Smooth muscle cell (in vitro differentiated cells): ENCODE data around the gene RHOBTB3. TPM values are rescaled to one million over a fixed set of nuclear protein-coding genes. Genes with fewer than 3 reads are reported as not detected.
"Not testable (repeated sequence)": the region's sequence is repeated elsewhere in the genome, so short reads cannot be mapped to it uniquely, and the experiment has no call there.

Experiments used
- DNase-seq: peaks from one replicate; lab custom pipeline; 2025; ENCODE audit not compliant: unreplicated experiment; lab: John Stamatoyannopoulos, UW
- H2AFZ ChIP-seq: fragments of 200-600 bp; sonication (generic); 2 replicates; pipeline ENCODE4 v1.6.0; 2016; ENCODE audit warnings: antibody characterized with exemption, low read depth, mild to moderate bottlenecking
- H3F3A ChIP-seq: fragments of 200-600 bp; sonication (generic); 2 replicates; pipeline ENCODE4 v1.6.0; 2017; ENCODE audit warnings: antibody characterized with exemption, low read depth
- H3K27ac ChIP-seq: fragments of 200-600 bp; sonication (generic); 2 replicates; pipeline ENCODE4 v1.5.1; 2016; ENCODE audit warnings: low read depth, mild to moderate bottlenecking
- H3K27me3 ChIP-seq: fragments of 200-600 bp; sonication (generic); 2 replicates; pipeline ENCODE4 v1.6.1; 2016; ENCODE audit warnings: low read depth, mild to moderate bottlenecking
- H3K36me3 ChIP-seq: fragments of 200-600 bp; sonication (generic); 2 replicates; pipeline ENCODE4 v1.5.1; 2016; ENCODE audit warnings: low read depth
- H3K4me1 ChIP-seq: fragments of 200-600 bp; sonication (generic); 2 replicates; pipeline ENCODE4 v1.5.1; 2016; ENCODE audit warnings: low read depth
- H3K4me2 ChIP-seq: fragments of 200-600 bp; sonication (generic); 2 replicates; pipeline ENCODE4 v1.6.0; 2016; ENCODE audit warnings: mild to moderate bottlenecking
- H3K4me3 ChIP-seq: fragments of 200-600 bp; sonication (generic); 2 replicates; pipeline ENCODE4 v1.5.1; 2016; ENCODE audit warnings: mild to moderate bottlenecking
- H3K79me2 ChIP-seq: fragments of 200-600 bp; sonication (generic); 2 replicates; pipeline ENCODE4 v1.6.0; 2016; ENCODE audit warnings: low read depth, mild to moderate bottlenecking
- H3K9ac ChIP-seq: fragments of 200-600 bp; sonication (generic); 2 replicates; pipeline ENCODE4 v1.6.0; 2016; ENCODE audit warnings: low read depth
- H3K9me3 ChIP-seq: fragments of 200-600 bp; sonication (generic); replicated peaks from 2 replicates; pipeline ENCODE4 v1.5.1; 2016; ENCODE audit warnings: low read depth
- H4K20me1 ChIP-seq: fragments of 200-600 bp; sonication (generic); 2 replicates; pipeline ENCODE4 v1.6.0; 2016; ENCODE audit warnings: low read depth
- WGBS: methylation state at CpG from one replicate; pipeline ENCODE4 v1.1.7; 2016; ENCODE audit warnings: low lambda C conversion rate; 5-methylcytosine and 5-hydroxymethylcytosine counted together
- polyA plus RNA-seq: library from polyadenylated mRNA; unstranded; fragments of >200 nt; fragmentation: Nextera tagmentation; extraction: Ambion mirVana; gene quantifications from 2 replicates; pipeline ENCODE4 v1.2.1, GENCODE V29; 2016
- total RNA-seq: library from RNA; depleted of rRNA; stranded (reverse); fragments of >200 nt; gene quantifications from 2 replicates; pipeline ENCODE4 v1.2.3, GENCODE V29; 2014
- TF ChIP-seq, protein P1 (sequence below): fragments of 200-600 bp; sonication (generic); IDR thresholded peaks from 2 replicates; pipeline ENCODE4 v1.5.1; 2017; ENCODE audit warnings: borderline replicate concordance, mild to moderate bottlenecking, antibody characterized with exemption; ENCODE audit not compliant: insufficient read depth, poor library complexity, severe bottlenecking

Gene RHOBTB3
- total and polyA plus RNA-seq, 2 experiments from 2014 or later, result 127 to 213 TPM

DNA sequence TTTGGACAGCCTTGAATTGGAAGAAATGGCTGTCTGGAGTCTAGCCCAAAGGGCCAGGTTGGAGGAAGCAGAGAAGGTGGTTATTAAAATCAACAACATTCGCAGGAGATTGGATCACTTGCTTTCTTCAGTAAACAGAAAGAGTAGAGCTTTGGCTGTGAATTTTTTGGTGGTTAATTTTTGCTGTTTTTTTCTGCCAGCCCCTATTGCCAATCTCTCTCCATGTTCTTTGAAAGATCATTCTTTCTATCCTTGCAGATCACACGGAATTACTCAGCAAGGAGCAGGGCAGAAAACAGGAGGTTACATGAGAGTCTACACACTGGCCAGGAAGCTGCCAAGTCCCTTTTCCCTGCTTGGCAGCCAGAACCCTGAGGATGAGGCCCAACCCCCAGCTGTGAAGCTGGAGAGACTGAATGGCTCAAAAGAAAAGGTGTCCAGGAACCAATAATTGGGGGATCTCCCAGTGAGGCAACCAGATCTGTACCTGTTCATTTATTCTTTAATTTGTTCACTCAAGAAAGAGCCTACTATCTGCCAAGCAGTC is 78.4 kb downstream of the RHOBTB3 start:
- no peak overlapping the region for H3K9ac ChIP-seq
- H3K9me3 ChIP-seq, result no peaks in the 10 kb centered on the region
- H3K4me1 ChIP-seq, result peaks cover 19% of the 10 kb centered on the region
- WGBS, result 64% methylated on average over 2 of the region's 2 CpGs
- peaks cover 24% of the 10 kb centered on the region for H3F3A ChIP-seq
- no peaks in the 10 kb centered on the region for H3K27me3 ChIP-seq
- no peaks in the 10 kb centered on the region for H3K36me3 ChIP-seq
- H2AFZ ChIP-seq, result no peak overlapping the region
- H4K20me1 ChIP-seq, result no peaks in the 10 kb centered on the region
- peak overlapping the region; percentile 76 for H3K4me2 ChIP-seq
- peak overlapping the region; percentile 77 for H3K27ac ChIP-seq
- no peak overlapping the region for H3K4me3 ChIP-seq
- no peaks in the 10 kb centered on the region for H3K79me2 ChIP-seq
- TF ChIP-seq, protein P1, sequence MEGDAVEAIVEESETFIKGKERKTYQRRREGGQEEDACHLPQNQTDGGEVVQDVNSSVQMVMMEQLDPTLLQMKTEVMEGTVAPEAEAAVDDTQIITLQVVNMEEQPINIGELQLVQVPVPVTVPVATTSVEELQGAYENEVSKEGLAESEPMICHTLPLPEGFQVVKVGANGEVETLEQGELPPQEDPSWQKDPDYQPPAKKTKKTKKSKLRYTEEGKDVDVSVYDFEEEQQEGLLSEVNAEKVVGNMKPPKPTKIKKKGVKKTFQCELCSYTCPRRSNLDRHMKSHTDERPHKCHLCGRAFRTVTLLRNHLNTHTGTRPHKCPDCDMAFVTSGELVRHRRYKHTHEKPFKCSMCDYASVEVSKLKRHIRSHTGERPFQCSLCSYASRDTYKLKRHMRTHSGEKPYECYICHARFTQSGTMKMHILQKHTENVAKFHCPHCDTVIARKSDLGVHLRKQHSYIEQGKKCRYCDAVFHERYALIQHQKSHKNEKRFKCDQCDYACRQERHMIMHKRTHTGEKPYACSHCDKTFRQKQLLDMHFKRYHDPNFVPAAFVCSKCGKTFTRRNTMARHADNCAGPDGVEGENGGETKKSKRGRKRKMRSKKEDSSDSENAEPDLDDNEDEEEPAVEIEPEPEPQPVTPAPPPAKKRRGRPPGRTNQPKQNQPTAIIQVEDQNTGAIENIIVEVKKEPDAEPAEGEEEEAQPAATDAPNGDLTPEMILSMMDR, result no peak
- no peak for DNase-seq

DNA sequence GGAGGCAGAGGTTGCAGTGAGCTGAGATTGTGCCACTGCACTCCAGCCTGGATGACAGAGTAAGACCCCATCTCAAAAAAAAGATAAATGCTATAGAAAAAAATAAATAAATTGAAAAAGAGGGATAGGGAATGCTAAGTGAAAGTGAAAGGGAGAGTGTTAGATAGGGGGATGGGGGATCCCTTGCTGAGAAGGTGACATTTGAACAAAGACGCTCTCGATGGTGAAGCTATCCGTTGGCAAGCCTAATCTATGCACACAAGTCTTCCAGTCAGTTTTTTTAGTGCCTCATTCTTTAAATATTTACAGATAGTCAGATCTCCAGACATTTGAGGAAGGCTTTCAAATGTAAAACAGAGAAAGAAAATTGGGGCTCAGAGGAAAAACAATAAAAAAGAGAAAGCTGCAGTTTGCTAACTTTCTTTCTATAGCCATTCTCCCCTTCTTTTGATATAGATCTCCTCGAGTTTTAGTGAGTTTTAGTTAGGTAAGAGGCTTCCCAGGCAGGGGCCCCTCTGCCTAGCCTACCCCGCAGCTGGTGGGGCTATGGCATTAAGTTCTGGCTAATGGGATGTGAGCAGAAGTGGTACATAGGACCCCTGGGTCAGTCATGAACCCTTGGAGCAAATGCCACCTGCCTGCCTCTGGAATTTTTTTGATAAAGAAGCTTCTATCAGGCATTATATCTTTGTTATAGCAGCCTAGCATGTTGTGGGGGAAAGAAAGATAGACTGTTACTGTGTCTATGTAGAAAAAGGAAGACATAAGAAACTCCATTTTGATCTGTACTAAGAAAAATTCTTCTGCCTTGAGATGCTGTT is 79.4 kb downstream of the RHOBTB3 start:
- Histone ChIP-seq H3K27me3 (no peaks in the 10 kb centered on the region), H3K9me3 (no peaks in the 10 kb centered on the region), H3K9ac (no peak overlapping the region), H2AFZ (no peak overlapping the region), H3K36me3 (no peaks in the 10 kb centered on the region), H3K4me1 (peaks cover 19% of the 10 kb centered on the region), H3F3A (peaks cover 24% of the 10 kb centered on the region), H4K20me1 (no peaks in the 10 kb centered on the region), H3K27ac (peak overlapping the region; percentile 77), H3K79me2 (no peaks in the 10 kb centered on the region), H3K4me3 (no peak overlapping the region), H3K4me2 (peak overlapping the region; percentile 76)
- 29% methylated on average over 5 of the region's 5 CpGs for WGBS
- TF ChIP-seq, protein P1, result no peak
- no peak for DNase-seq

DNA sequence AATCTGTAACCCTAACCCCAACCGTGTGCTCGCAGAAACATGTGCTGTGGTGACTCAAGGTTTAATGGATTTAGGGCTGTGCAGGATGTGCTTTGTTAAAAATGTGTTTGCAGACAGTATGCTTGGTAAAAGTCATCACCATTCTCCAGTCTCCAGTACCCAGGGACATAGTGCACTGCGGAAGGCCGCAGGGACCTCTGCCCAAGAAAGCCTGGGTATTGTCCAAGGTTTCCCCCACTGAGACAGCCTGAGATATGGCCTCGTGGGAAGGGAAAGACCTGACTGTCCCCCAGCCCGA is 79.9 kb downstream of the RHOBTB3 start:
- H2AFZ ChIP-seq, H3K79me2 ChIP-seq, H3K9ac ChIP-seq, H3K27me3 ChIP-seq, H3K36me3 ChIP-seq, H4K20me1 ChIP-seq, H3K4me3 ChIP-seq, DNase-seq, H3K9me3 ChIP-seq: not testable (repeated sequence)
- Histone ChIP-seq H3K27ac (peak overlapping the region; percentile 77), H3K4me2 (peak overlapping the region; percentile 76), H3K4me1 (peaks cover 19% of the 10 kb centered on the region), H3F3A (peaks cover 27% of the 10 kb centered on the region)
- WGBS, result 17% methylated on average over 6 of the region's 6 CpGs

DNA sequence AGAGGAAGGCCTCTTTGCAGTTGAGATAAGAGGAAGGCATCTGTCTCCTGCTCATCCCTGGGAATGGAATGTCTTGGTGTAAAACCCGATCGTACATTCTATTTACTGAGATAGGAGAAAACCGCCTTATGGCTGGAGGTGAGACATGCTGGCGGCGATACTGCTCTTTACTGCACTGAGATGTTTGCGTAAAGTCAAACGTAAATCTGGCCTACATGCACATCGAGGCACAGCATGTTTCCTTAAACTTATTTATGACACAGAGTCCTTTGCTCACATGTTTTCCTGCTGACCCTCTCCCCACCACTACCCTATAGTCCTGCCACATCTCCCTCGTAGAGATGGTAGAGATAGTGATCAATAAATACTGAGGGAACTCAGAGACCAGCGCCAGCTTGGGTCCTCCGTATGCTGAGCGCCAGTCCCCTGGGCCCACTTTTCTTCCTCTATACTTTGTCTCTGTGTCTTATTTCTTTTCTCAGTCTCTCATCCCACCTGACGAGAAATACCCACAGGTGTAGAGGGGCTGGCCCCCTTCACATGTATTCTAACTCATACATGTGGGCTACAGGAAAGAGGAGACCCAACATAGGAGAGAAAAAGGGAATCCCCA is 80.4 kb downstream of the RHOBTB3 start:
- peak overlapping the region; percentile 77 for H3K27ac ChIP-seq
- not testable (repeated sequence) for H3K4me3 ChIP-seq, H4K20me1 ChIP-seq, H3K36me3 ChIP-seq, H3K79me2 ChIP-seq, DNase-seq, H3K9me3 ChIP-seq, H3K27me3 ChIP-seq, H2AFZ ChIP-seq
- 33% methylated on average over 13 of the region's 13 CpGs for WGBS
- H3K9ac ChIP-seq, result peak overlapping the region; percentile 31
- peak overlapping the region; percentile 76 for H3K4me2 ChIP-seq
- H3F3A ChIP-seq, result peaks cover 27% of the 10 kb centered on the region
- peaks cover 19% of the 10 kb centered on the region for H3K4me1 ChIP-seq
